ENCODE data around the gene IGHMBP2. TPM values are rescaled to one million over a fixed set of nuclear protein-coding genes. Genes with fewer than 3 reads are reported as not detected.

IGHMBP2 gene
- polyA plus RNA-seq, 1 donor: 14.1 TPM

GRCh38 chr11:68988491-68988890 is 84.8 kb downstream of the IGHMBP2 start:
- no peak for DNase-seq

Other genes with a start within 250 kb of the IGHMBP2 start
- not detected for gene GAL, start 219.3 kb upstream of the IGHMBP2 start, polyA plus RNA-seq (ENCODE audit: insufficient read length)
- gene TESMIN, start 152.4 kb upstream of the IGHMBP2 start, polyA plus RNA-seq (ENCODE audit: insufficient read length): 0.85 TPM
- gene CPT1A, start 62.0 kb upstream of the IGHMBP2 start, polyA plus RNA-seq (ENCODE audit: insufficient read length): 11.2 TPM
- gene MRPL21, start 59 bp upstream of the IGHMBP2 start, polyA plus RNA-seq (ENCODE audit: insufficient read length): 44.5 TPM
- not detected for gene MRGPRD, start 77.1 kb downstream of the IGHMBP2 start, polyA plus RNA-seq (ENCODE audit: insufficient read length)
- 17.4 TPM for gene MRGPRF, start 109.4 kb downstream of the IGHMBP2 start, polyA plus RNA-seq (ENCODE audit: insufficient read length)
- gene TPCN2, start 145.0 kb downstream of the IGHMBP2 start, polyA plus RNA-seq (ENCODE audit: insufficient read length): 10.5 TPM

Data from hindlimb muscle (tissue), 1 donor.